ENCODE results near the gene MAML1. TPM values are rescaled to one million over a fixed set of nuclear protein-coding genes. Genes with fewer than 3 reads are reported as not detected.

Gene MAML1
- total RNA-seq, 1 experiment from 2014 or later, result 25.1 TPM

DNA sequence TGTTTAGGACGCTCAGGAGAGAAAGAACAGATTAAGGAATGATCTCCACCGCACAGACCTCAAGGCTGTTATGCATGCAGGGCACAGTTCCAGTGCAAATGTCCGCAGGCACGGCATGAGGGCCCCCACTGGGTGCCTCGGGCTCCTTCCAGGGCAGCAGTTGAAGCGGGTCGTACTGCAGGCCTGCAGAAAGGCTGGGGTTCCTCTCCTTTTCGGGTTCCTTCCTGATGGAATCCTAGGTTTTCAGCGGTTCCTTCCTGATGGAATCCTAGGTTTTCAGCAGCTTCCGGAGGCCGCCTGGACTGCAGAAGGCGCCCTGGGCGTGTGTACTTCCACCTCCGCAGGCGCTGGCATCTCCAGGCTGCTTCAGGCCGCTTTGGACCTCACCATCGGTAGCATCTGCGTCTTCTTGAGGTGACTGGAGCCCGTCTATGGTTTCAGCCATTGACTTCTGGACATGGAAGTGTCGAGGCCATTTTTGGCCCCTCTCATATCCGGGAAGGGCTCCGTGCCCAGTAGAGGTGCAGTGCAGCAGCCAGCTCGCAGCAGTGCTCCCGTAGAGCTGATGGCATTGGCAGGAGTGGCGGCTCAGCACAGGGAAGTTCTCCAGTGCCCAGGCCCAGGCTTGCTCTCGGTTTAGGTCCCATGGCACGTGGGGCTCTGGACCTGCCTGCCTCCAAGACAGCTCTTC, 79.7 kb downstream of the MAML1 start:
- DNase-seq, result no peak
- Histone ChIP-seq H3K36me3 (peaks cover 29% of the 10 kb centered on the region), H3K27ac (no peak overlapping the region)

GRCh38 chr5:179812997-179813607, 80.5 kb downstream of the MAML1 start:
- Histone ChIP-seq H3K9me3 (replicated peaks) (no peaks in the 10 kb centered on the region), H3K27ac (no peak overlapping the region), H3K27me3 (no peaks in the 10 kb centered on the region), H3K4me1 (peaks cover 10% of the 10 kb centered on the region), H3K36me3 (peaks cover 29% of the 10 kb centered on the region), H3K4me3 (no peak overlapping the region)
- DNase-seq, result no peak

More for the DNA sequence above, 79.7 kb downstream of the MAML1 start:
- no peak overlapping the region for H3K4me3 ChIP-seq
- H3K4me1 ChIP-seq, result peaks cover 8% of the 10 kb centered on the region; the same call in 1 of the 2 replicates
- H3K27me3 ChIP-seq, result no peaks in the 10 kb centered on the region
- no peaks in the 10 kb centered on the region for H3K9me3 ChIP-seq (replicated peaks)

- peaks cover 29% of the 10 kb centered on the region for H3K36me3 ChIP-seq
- H3K27me3 ChIP-seq, result no peaks in the 10 kb centered on the region
Measured at GRCh38 chr5:179814090-179814489, 81.5 kb downstream of the MAML1 start.

GRCh38 chr5:179815491-179816249, 83.0 kb downstream of the MAML1 start:
- H3K27ac ChIP-seq, result no peak overlapping the region
- H3K36me3 ChIP-seq, result peaks cover 29% of the 10 kb centered on the region
- H3K27me3 ChIP-seq, result no peaks in the 10 kb centered on the region
- DNase-seq, result no peak
- H3K4me1 ChIP-seq, result peaks cover 21% of the 10 kb centered on the region
- H3K4me3 ChIP-seq, result no peak overlapping the region
- H3K9me3 ChIP-seq (replicated peaks), result no peaks in the 10 kb centered on the region

More at GRCh38 chr5:179814090-179814489, 81.5 kb downstream of the MAML1 start:
- H3K9me3 ChIP-seq (replicated peaks), result no peaks in the 10 kb centered on the region
- H3K4me1 ChIP-seq, result peaks cover 11% of the 10 kb centered on the region
- H3K4me3 ChIP-seq, result no peak overlapping the region
- no peak overlapping the region for H3K27ac ChIP-seq
- DNase-seq, result no peak

DNA sequence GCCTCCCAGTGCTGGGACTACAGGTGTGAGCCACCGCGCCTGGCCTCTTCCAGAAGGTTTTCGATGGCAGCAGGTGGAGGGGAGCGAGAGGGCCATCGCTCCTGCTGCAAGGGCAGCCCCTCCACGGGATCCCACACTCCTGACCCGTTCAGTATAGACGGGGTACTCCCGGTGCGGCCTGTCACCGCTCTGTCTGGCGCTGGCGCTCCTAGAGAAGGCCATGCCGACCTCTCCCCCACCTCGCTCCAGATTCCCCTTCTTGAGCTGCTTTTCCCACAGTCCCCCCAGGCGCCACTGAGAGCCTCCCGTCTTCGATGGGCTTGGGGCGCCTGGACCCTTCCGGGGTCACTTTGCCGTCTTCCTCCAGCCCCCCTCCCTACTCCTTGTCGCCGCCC, 83.8 kb downstream of the MAML1 start:
- H3K36me3 ChIP-seq, result peaks cover 28% of the 10 kb centered on the region
- no peaks in the 10 kb centered on the region for H3K27me3 ChIP-seq
- H3K4me1 ChIP-seq, result peaks cover 18% of the 10 kb centered on the region
- no peak overlapping the region for H3K4me3 ChIP-seq
- no peaks in the 10 kb centered on the region for H3K9me3 ChIP-seq (replicated peaks)
- H3K27ac ChIP-seq, result no peak overlapping the region
- DNase-seq, result no peak

DNA sequence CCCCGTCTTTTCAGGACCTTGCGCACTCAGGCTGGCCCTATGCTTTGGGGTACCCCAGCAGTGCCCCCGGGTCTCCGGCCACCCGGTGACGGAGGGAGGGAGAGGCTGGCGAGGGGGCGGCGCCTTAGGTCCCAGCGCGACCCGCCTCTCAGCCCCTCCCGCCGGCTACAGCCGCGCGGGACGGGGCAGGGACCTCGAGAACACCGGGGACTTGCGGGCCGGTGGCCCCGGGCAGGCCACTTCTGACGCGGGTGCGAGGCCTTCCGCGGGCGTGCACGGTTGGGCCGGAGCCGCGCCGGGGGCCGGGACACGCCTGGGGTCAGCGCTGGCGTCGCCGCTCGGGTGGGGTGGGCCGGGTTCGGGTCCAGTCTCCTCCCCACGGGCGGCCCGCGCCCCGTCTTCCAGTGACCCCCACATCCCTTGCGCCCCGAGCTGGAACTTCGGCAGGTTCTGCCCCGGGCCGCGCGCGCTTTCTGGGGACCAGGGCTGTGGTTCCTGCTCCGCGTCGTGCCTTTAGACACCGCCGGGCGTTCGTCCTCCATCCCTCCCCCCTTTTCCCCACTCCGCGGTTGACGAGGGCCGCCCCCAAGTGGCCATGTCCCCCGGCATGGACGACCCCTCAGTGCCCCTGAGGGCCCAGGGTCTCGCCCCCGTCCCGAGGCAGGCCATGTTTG, 84.3 kb downstream of the MAML1 start:
- Histone ChIP-seq H3K4me3 (no peak overlapping the region), H3K4me1 (peaks cover 19% of the 10 kb centered on the region), H3K9me3 (replicated peaks) (no peaks in the 10 kb centered on the region), H3K36me3 (peaks cover 25% of the 10 kb centered on the region), H3K27ac (no peak overlapping the region), H3K27me3 (no peaks in the 10 kb centered on the region)
- no peak for DNase-seq

GRCh38 chr5:179817470-179817840, 84.8 kb downstream of the MAML1 start:
- no peak overlapping the region for H3K27ac ChIP-seq
- no peak overlapping the region for H3K4me3 ChIP-seq
- H3K9me3 ChIP-seq (replicated peaks), result no peaks in the 10 kb centered on the region
- DNase-seq, result no peak
- no peaks in the 10 kb centered on the region for H3K27me3 ChIP-seq
- peaks cover 21% of the 10 kb centered on the region for H3K36me3 ChIP-seq
- H3K4me1 ChIP-seq, result peaks cover 24% of the 10 kb centered on the region

GRCh38 chr5:179817890-179818745, 85.5 kb downstream of the MAML1 start:
- H3K36me3 ChIP-seq, result peaks cover 18% of the 10 kb centered on the region
- no peaks in the 10 kb centered on the region for H3K9me3 ChIP-seq (replicated peaks)
- H3K4me3 ChIP-seq, result peak overlapping the region; percentile 95
- H3K27ac ChIP-seq, result peak overlapping the region; percentile 96
- peak; percentile 54 to 67 for DNase-seq
- peaks cover 25% of the 10 kb centered on the region for H3K4me1 ChIP-seq
- no peaks in the 10 kb centered on the region for H3K27me3 ChIP-seq

- peak overlapping the region; percentile 96 for H3K27ac ChIP-seq
- peak overlapping the region; percentile 95 for H3K4me3 ChIP-seq
- no peaks in the 10 kb centered on the region for H3K9me3 ChIP-seq (replicated peaks)
- peaks cover 15% of the 10 kb centered on the region for H3K36me3 ChIP-seq
- peak; percentile 85 to 89 for DNase-seq
- H3K4me1 ChIP-seq, result peaks cover 25% of the 10 kb centered on the region
- no peaks in the 10 kb centered on the region for H3K27me3 ChIP-seq
Measured at GRCh38 chr5:179818746-179819295, 86.2 kb downstream of the MAML1 start.

- Histone ChIP-seq H3K36me3 (peaks cover 14% of the 10 kb centered on the region), H3K4me1 (peaks cover 25% of the 10 kb centered on the region), H3K4me3 (peak overlapping the region; percentile 95), H3K9me3 (replicated peaks) (no peaks in the 10 kb centered on the region), H3K27me3 (no peaks in the 10 kb centered on the region), H3K27ac (peak overlapping the region; percentile 96)
- DNase-seq, result peak; percentile 91 to 95
Measured at GRCh38 chr5:179819296-179820126, 86.9 kb downstream of the MAML1 start.

DNA sequence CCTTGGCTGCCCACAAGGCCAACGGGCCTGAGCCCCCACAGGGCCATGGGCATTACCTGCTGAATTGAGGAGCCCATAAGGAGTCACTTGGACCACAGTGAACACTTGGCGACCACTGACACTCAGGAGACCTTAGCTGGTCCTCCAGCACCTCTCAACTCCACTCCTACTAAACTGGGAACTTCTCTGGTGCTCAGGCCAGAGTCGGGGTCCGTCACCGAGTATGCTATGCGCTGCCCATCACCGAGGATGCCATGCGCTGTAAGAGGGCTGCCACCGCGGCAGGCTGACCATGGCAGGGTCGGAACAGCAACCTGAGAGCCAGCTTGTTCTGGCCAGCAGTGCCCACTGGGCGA, 87.5 kb downstream of the MAML1 start:
- Histone ChIP-seq H3K36me3 (peaks cover 14% of the 10 kb centered on the region), H3K4me1 (peaks cover 25% of the 10 kb centered on the region), H3K9me3 (replicated peaks) (no peaks in the 10 kb centered on the region), H3K4me3 (peak overlapping the region; percentile 95), H3K27me3 (no peaks in the 10 kb centered on the region), H3K27ac (peak overlapping the region; percentile 96)
- DNase-seq, result no peak

DNA sequence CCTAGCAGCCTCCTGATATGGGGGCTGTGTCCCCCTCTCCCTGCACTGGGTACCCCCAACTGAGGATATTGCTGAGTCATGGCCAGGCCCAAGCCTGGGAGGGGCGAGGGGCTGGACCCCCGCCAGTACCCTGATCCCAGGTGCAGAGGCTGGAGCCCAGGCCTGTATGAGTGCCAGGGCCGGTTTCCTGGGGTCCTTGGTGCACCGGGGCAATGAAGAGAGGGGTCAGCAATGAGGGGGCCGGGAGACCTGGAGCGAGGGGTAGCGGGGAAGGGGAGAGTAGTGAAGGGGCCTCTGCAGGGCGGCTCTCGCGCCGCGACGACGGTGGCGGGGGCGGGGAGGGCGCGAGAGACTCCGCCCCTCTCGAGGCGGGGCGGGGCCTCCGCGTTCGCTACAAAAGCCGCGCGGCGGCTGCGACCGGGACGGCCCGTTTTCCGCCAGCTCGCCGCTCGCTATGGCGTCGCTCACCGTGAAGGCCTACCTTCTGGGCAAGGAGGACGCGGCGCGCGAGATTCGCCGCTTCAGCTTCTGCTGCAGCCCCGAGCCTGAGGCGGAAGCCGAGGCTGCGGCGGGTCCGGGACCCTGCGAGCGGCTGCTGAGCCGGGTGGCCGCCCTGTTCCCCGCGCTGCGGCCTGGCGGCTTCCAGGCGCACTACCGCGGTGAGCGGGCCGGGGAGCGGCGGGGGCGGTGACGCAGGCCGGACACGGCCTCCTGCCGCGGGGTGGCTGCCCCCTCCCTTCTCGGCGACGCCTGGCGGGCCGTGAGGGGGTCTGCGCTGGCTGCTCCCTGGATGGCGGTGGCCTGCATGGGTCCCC, 88.1 kb downstream of the MAML1 start, which contains the start of gene SQSTM1:
SQSTM1 (plus strand) TSS at position 423 of the 815 bp plus-strand sequence; CDS start at position 455, 32 bp downstream.
- Histone ChIP-seq H3K4me3 (peak within 1 kb of the TSS; percentile 95), H3K9me3 (replicated peaks) (no peaks in the 10 kb centered on the region), H3K27me3 (no peaks in the 10 kb centered on the region), H3K36me3 (peaks cover 20% of the 10 kb centered on the region), H3K27ac (peak within 1 kb of the TSS; percentile 96), H3K4me1 (peaks cover 25% of the 10 kb centered on the region)
- DNase-seq, result peak; percentile 72 to 82

All from SJCRH30 (cell line).